ENCODE data around the gene STAB1. TPM values are rescaled to one million over a fixed set of nuclear protein-coding genes. Genes with fewer than 3 reads are reported as not detected.

Gene STAB1
- total RNA-seq = 11.9 TPM

GRCh38 chr3:52494886-52495495 is at the start of gene STAB1:
Gene STAB1, plus strand, starts transcription at chr3:52495338. Its CDS starts 76 bp downstream, at chr3:52495414.

GRCh38 chr3:52453496-52454249 is 41.5 kb upstream of the STAB1 start, which contains the start of gene TNNC1:
Gene TNNC1, minus strand, starts transcription at chr3:52454041. Its CDS starts 26 bp downstream, at chr3:52454015.

GRCh38 chr3:52455283-52456168 is 39.6 kb upstream of the STAB1 start, which contains the start of gene NISCH:
Gene NISCH, plus strand, starts transcription at chr3:52455604. Its CDS starts 38 bp downstream, at chr3:52455642.

GRCh38 chr3:52533623-52534280 is 38.6 kb downstream of the STAB1 start, which contains the start of gene NT5DC2:
Gene NT5DC2, minus strand, starts transcription at chr3:52533857. Its CDS starts 120 bp downstream, at chr3:52533737.

DNA sequence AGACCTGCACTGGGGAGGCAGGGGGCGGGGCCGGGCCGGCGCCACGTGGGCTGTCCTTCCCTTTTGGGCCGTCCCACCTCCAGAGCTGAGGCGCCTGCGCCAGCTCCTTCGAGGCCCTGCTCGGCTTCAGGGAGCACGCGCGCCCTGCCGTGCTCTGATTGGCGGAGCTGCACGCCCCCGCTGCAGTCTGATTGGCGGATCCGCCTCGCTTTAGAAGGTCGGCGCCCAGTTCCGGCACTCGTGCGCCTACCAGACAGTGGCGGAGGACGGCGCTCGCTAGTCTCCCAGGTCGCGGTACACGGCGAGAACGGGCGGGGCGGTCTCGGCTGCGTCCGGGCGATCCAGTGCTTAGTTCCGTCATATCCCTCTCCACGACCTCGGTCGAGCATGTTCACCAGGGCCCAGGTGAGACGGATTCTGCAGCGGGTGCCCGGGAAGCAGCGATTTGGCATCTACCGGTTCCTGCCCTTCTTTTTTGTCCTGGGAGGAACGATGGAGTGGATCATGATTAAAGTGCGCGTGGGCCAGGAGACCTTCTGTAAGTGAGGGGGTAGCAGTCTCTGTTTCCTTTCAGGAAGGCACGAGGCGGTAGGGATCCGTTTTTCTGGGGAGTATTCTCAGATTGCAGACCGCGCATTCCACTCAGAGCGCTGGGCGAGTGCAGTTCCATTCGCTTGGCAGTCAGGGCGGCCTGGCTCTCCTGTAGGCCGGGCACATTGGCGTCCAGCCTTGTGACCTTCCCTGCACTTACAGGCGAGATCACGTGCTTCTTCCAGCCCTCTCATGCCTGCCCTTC is 41.4 kb downstream of the STAB1 start, which contains the start of gene UQCC5:
Gene UQCC5, plus strand, starts transcription at position 237 of the 796 bp plus-strand sequence. Its CDS starts 151 bp downstream, at position 388.

Small RNA genes lying within 50 kb of the gene (small RNA-seq; reads per million reads assigned to genes)
- gene RNU6-856P (ENCODE audit: low replicate concordance) = not detected
- gene RNU6ATAC16P (ENCODE audit: low replicate concordance) = not detected

Other genes with a start within 250 kb of the STAB1 start
- 7.8 TPM for gene PPM1M, start 249.6 kb upstream of the STAB1 start, total RNA-seq
- 144 TPM for gene WDR82, start 216.7 kb upstream of the STAB1 start, total RNA-seq
- 5.6 TPM for gene GLYCTK, start 207.5 kb upstream of the STAB1 start, total RNA-seq
- 6.3 TPM for gene DNAH1, start 179.0 kb upstream of the STAB1 start, total RNA-seq
- 123 TPM for gene BAP1, start 85.3 kb upstream of the STAB1 start, total RNA-seq
- gene PHF7, start 84.7 kb upstream of the STAB1 start, total RNA-seq = 5.0 TPM
- gene SEMA3G, start 50.2 kb upstream of the STAB1 start, total RNA-seq = 2.8 TPM
- gene TNNC1, start 41.3 kb upstream of the STAB1 start, total RNA-seq = not detected
- 139 TPM for gene NISCH, start 39.7 kb upstream of the STAB1 start, total RNA-seq
- 71.7 TPM for gene NT5DC2, start 38.5 kb downstream of the STAB1 start, total RNA-seq
- gene UQCC5, start 41.3 kb downstream of the STAB1 start, total RNA-seq = 5.0 TPM
- gene PBRM1, start 190.6 kb downstream of the STAB1 start, total RNA-seq = 279 TPM
- 76.1 TPM for gene GNL3, start 190.7 kb downstream of the STAB1 start, total RNA-seq
- gene GLT8D1, start 210.5 kb downstream of the STAB1 start, total RNA-seq = 68.5 TPM
- gene SPCS1, start 210.8 kb downstream of the STAB1 start, total RNA-seq = 31.6 TPM